Spinal cord (tissue), 10 donors: Measurements from ENCODE around the gene MT1G. TPM values are rescaled to one million over a fixed set of nuclear protein-coding genes. Genes with fewer than 3 reads are reported as not detected.
A peak's percentile ranks its signal among the peaks of the same experiment; 100 is the strongest.
"Not testable (repeated sequence)": the region's sequence is repeated elsewhere in the genome, so short reads cannot be mapped to it uniquely, and the experiment has no call there.

Experiments
- DNase-seq, 6 donors: peaks; one replicate each; pipeline versions ENCODE4 v3.0.0 to v3.0.0-alpha.2; 2013 to 2015; ENCODE audit warnings: low spot score in 6 of 6, low read depth in 4 of 6
- H3K27ac ChIP-seq: one replicate; pipeline ENCODE4 v1.5.1; 2013; ENCODE audit warnings: low read depth, low read length, control low read depth
- H3K27me3 ChIP-seq: one replicate; pipeline ENCODE4 v1.6.1; 2013; ENCODE audit warnings: low read length; ENCODE audit not compliant: control insufficient read depth, insufficient read depth
- H3K36me3 ChIP-seq: one replicate; pipeline ENCODE4 v1.6.1; 2013; ENCODE audit warnings: low read length; ENCODE audit not compliant: control insufficient read depth, insufficient read depth
- H3K4me1 ChIP-seq: one replicate; pipeline ENCODE4 v1.6.1; 2013; ENCODE audit warnings: low read length; ENCODE audit not compliant: control insufficient read depth, insufficient read depth
- H3K4me3 ChIP-seq: one replicate; pipeline ENCODE4 v1.5.1; 2013; ENCODE audit warnings: low read depth, low read length, control low read depth
- H3K9me3 ChIP-seq: one replicate; pipeline ENCODE4 v1.6.1; 2013; ENCODE audit warnings: low read length; ENCODE audit not compliant: control insufficient read depth, insufficient read depth
- WGBS: methylation state at CpG from one replicate; pipeline ENCODE4 v1.1.5; 2013; ENCODE audit warnings: missing lambda C conversion rate; ENCODE audit not compliant: insufficient coverage; 5-methylcytosine and 5-hydroxymethylcytosine counted together
- long read RNA-seq, 4 donors: transcript quantifications; one replicate each; lab custom pipeline, GENCODE V29; 2026
- polyA plus RNA-seq, 2 donors: library from polyadenylated mRNA; unstranded; fragments of 120-200 nt; gene quantifications; one replicate each; pipeline ENCODE4 v1.2.1, GENCODE V29; 2013; ENCODE audit not compliant: insufficient read length in 2 of 2
- total RNA-seq, 2 donors: library from RNA; depleted of rRNA in 1 of 2; stranded (reverse); fragments of 120-200 nt in 1 of 2; fragments of >200 nt in 1 of 2; gene quantifications; one replicate each; pipeline versions ENCODE4 v1.2.3 to v1.2.4, GENCODE V29; 2013 to 2014
- donor health status: healthy.

The MT1G gene
- total RNA-seq (1 to 10 TPM; 1.7 to 1.9 TPM), polyA plus RNA-seq (1 to 10 TPM; 1.8 to 3.1 TPM)
- long read RNA-seq, donor 1, partial matches to known transcripts: 16 of 17 reads
- long read RNA-seq, donor 1, other reads (novel, unspliced or antisense): 0 of 17 reads
- long read RNA-seq, donor 2, partial matches to known transcripts: 16 of 21 reads
- long read RNA-seq, donor 2, other reads (novel, unspliced or antisense): 0 of 21 reads
- long read RNA-seq, donor 3, partial matches to known transcripts: 22 of 23 reads
- long read RNA-seq, donor 3, other reads (novel, unspliced or antisense): 0 of 23 reads
- long read RNA-seq, donor 4, partial matches to known transcripts: 24 of 24 reads
- long read RNA-seq, donor 4, other reads (novel, unspliced or antisense): 0 of 24 reads

DNA sequence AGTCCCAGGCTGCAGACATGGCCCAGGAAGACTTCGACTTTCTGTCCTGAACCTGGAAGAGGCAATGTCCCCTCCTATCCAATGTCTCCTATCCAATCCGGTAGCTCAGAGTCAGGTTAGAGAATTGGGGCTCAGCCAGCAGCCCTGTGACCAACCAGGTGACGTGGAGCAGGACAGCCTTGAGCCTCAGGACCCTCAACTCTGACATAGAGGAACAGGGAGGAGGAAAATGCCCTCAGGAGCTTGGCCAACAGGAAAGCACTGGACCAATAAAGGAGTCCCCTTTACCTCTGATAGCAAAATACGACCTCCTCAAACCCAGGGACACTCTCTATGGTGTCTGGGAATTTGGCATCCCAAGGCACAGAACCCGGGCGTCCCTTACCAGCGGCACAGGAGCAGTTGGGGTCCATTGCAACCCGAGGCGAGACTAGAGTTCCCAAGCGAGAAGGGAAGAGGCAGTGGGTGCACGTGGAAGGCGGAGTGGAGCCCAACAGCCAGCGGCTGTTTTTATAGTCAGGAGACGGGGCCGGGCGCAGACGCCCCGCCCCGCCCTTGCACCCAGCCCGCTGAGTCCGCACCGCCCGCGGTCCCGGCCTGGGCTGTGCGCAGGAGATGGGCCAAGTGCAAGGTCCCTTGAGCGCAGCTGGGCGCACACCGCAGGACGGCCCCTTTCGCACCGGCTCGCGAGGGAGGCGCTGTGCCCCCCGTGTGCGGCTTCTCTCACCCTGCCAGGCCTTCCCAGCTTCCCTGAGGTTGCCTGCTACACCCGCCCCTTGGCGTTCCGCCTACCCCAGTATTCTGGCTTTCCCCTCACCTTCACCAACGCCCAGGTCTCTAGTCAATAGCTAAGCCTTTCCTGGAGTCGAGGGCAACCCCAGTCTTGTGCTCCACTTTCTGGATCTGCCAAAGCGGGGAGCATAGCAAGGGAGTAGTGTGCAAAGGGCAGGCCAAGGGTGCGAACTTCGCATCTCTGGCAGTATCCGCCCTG, at the start of gene MT1G:
Gene MT1G (minus strand): TSS at position 485 of the 991 bp plus-strand sequence. CDS start 72 bp downstream, at position 413.
- H3K9me3 ChIP-seq: no peaks in the 10 kb centered on the region
- peaks cover 20% of the 10 kb centered on the region for H3K4me1 ChIP-seq
- H3K36me3 ChIP-seq: no peaks in the 10 kb centered on the region
- no peak within 1 kb of the TSS for H3K4me3 ChIP-seq
- peaks cover 78% of the 10 kb centered on the region for H3K27me3 ChIP-seq
- H3K27ac ChIP-seq: no peak within 1 kb of the TSS
- 9% methylated on average over 45 of the region's 46 CpGs for WGBS
- DNase-seq: peak in 1 of 6 donors; percentile 17

DNA sequence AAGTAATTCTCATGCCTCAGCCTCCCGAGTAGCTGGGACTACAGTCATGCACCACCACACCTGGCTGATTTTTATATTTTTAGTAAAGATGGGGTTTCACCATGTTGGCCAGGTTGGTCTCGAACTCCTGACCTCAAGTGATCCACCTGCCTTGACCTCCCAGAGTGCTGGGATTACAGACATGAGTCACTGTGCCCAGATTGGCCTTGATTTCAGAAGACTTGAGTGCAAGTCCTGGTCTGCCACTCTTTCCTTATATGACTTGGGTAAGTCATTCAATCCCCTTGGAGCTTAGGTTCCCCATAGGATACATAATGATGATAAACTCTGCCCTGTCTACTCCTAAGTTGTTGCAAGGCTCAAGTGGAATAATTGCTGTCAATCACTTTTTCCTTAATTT, 49.7 kb upstream of the MT1G start:
- 89% methylated on average over 1 of the region's 2 CpGs for WGBS
- not testable (repeated sequence) for H3K9me3 ChIP-seq, H3K36me3 ChIP-seq, H3K27ac ChIP-seq, H3K4me1 ChIP-seq, H3K27me3 ChIP-seq, H3K4me3 ChIP-seq, DNase-seq

DNA sequence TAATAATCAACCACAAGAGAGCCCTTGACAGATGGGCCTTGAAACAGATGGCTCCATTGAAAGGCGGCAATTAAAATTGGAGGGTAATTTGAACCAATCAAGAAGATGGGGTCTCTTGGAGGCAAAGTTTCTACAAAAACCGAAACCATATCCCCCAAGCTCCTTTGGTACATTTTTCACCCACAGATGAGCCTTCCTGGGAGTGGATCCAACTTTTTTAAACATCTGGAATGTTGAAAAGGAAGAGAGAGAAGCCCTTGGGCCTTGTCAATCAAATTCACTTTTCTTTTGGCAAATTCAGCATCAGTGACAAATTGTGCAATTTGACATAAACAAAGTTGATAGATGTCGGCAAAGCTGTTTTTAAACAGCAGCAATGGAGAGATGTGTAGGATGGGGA, 48.9 kb upstream of the MT1G start:
- WGBS: no CpG with 5 or more reads among the region's 3 CpGs
- peak in 2 of 6 donors; percentile 7 to 28 for DNase-seq
- no peaks in the 10 kb centered on the region for H3K4me1 ChIP-seq
- no peak overlapping the region for H3K4me3 ChIP-seq
- H3K36me3 ChIP-seq: no peaks in the 10 kb centered on the region
- H3K9me3 ChIP-seq: no peaks in the 10 kb centered on the region
- H3K27ac ChIP-seq: no peak overlapping the region
- no peaks in the 10 kb centered on the region for H3K27me3 ChIP-seq

DNA sequence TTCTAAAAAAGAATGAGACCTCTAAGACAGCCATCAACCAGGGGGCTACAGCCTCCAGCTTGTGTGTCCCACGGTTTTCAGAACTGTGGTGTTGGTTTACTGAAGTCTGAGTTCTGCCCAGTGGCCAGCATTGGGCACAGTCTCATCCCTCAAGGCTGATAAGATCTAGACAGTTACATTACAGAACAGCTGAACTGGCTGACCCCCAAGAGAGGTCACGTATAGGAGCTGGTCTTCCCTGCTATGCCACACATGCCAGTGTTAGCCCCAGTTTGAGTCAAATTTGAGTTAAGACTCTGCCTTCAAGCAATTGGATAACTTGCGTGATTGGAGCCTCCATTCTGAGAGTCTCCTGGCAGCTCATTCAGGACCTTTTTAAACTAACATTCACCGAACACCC, 47.3 kb upstream of the MT1G start:
- H3K4me1 ChIP-seq: no peaks in the 10 kb centered on the region
- no peak for DNase-seq
- H3K27ac ChIP-seq: no peak overlapping the region
- no peaks in the 10 kb centered on the region for H3K27me3 ChIP-seq
- no peaks in the 10 kb centered on the region for H3K9me3 ChIP-seq
- no peak overlapping the region for H3K4me3 ChIP-seq
- 93% methylated on average over 2 of the region's 4 CpGs for WGBS
- H3K36me3 ChIP-seq: no peaks in the 10 kb centered on the region

DNA sequence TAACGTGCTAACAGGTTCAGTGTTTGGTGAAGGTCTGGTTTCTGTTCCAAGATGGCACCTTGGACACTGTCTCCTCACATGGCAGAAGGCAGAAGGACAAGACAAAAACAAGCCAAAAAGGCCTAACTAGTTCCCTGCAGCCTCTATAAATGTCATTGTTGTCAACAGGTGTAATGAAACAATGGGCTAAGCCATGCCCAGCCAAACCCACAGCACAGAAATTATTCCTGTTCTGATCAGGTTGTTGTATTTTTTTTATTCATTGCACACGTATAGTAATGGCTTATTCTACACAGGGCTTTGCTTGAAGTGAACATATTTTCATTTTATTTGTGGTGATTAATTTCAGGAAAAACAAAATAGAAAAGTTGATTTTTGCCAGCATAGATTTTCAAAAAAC, 45.9 kb upstream of the MT1G start:
- DNase-seq: no peak
- WGBS: no CpG with 5 or more reads among the region's 2 CpGs
- no peak overlapping the region for H3K27ac ChIP-seq
- H3K27me3 ChIP-seq: no peaks in the 10 kb centered on the region
- H3K4me1 ChIP-seq: peaks cover 2% of the 10 kb centered on the region
- H3K36me3 ChIP-seq: no peaks in the 10 kb centered on the region
- no peak overlapping the region for H3K4me3 ChIP-seq
- no peaks in the 10 kb centered on the region for H3K9me3 ChIP-seq

DNA sequence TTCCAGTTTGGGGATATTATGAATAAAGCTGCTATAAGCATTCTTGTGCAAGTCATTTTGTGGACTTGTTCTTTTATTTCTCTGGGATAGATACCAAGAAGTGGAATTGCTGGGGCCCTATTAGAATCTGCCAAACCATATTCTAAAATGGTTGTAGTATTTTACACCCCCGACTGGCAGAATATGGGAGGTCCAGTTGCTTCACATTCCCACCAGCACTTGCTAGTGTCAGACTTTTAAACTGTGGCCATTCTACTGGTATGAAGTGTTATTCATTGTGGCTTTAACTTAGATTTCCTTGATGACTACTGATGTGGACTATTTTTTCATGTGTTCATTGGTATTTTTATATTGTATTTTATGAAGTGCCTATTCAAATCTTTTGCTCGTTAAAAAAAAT, 44.0 kb upstream of the MT1G start:
- no peak for DNase-seq
- no peak overlapping the region for H3K27ac ChIP-seq
- no peaks in the 10 kb centered on the region for H3K36me3 ChIP-seq
- H3K27me3 ChIP-seq: no peaks in the 10 kb centered on the region
- WGBS: no CpG with 5 or more reads among the region's 2 CpGs
- no peak overlapping the region for H3K4me3 ChIP-seq
- no peaks in the 10 kb centered on the region for H3K9me3 ChIP-seq
- H3K4me1 ChIP-seq: peaks cover 3% of the 10 kb centered on the region

DNA sequence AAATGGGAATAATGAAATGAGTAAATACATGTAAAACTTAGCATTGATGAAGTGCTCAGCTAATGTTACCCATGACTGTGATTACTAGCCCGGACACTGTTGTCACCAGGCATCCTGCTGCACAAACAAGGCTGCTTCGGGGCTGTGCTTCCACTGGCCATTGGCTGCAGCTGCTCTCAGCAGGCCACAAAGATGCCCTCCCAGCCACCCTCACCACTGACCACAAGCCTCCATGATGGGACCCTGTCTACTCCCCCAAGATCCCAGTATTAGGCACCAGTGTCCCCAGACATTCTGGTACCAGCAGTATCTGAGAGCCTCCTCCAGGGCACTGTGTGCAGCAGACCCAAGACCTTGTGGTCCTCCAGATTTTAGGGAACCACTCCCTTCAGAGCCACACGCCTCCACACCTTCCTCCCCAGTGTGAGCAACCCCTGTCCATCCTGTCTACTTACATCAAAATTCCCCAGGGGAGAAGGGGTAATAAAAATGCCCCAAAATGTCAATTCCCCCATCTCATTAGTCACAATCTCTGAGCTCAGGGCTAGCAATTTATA, 42.4 kb upstream of the MT1G start:
- peaks cover 3% of the 10 kb centered on the region for H3K4me1 ChIP-seq
- H3K9me3 ChIP-seq: no peaks in the 10 kb centered on the region
- H3K36me3 ChIP-seq: no peaks in the 10 kb centered on the region
- no peak for DNase-seq
- H3K27me3 ChIP-seq: no peaks in the 10 kb centered on the region
- 47% methylated on average over 2 of the region's 3 CpGs for WGBS
- no peak overlapping the region for H3K4me3 ChIP-seq
- no peak overlapping the region for H3K27ac ChIP-seq

DNA sequence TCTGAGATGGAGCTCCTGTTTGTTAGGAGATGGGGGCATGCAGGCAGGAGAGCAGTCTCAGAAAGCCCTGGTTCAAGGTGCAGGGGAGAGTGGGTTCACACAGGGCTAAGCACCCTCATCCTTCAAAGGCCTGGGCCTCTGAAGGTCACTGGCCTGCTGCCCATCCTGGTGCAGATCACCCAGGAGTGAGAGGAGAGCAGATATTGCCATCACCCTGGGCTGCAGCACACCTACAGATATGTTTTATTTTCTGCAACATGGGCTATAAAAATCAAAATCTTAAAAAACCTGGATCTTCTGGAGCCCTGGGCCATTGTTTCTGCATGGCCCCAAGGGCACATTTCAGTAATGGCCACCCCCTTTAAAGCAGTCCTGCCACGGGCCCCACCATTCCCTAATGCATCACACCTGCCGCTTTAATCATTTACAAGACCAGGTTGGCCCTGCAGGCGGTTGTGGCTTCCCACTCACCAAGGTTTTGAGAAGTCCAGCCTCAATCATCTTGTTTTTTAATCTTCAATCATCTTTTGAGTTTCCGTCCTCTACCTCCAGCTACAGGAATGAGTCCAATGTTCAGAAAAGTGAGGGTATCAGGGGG, 41.7 kb upstream of the MT1G start:
- no peaks in the 10 kb centered on the region for H3K27me3 ChIP-seq
- peaks cover 3% of the 10 kb centered on the region for H3K4me1 ChIP-seq
- DNase-seq: no peak
- no peak overlapping the region for H3K27ac ChIP-seq
- H3K4me3 ChIP-seq: no peak overlapping the region
- H3K9me3 ChIP-seq: no peaks in the 10 kb centered on the region
- no peaks in the 10 kb centered on the region for H3K36me3 ChIP-seq
- 74% methylated on average over 3 of the region's 4 CpGs for WGBS
